ENCODE measurements around the gene FBL. TPM values are rescaled to one million over a fixed set of nuclear protein-coding genes. Genes with fewer than 3 reads are reported as not detected.

FBL gene
- total RNA-seq, 1 donor from 2014 or later = 295 TPM

GRCh38 chr19:39807846-39808364 is 38.3 kb downstream of the FBL start:
- no peak for DNase-seq (ENCODE audit: low spot score in 2 of 2)
- FAIRE-seq = no peak

- DNase-seq (ENCODE audit: low spot score in 2 of 2) = no peak
Observed at GRCh38 chr19:39805104-39805503, 41.1 kb downstream of the FBL start.

DNA sequence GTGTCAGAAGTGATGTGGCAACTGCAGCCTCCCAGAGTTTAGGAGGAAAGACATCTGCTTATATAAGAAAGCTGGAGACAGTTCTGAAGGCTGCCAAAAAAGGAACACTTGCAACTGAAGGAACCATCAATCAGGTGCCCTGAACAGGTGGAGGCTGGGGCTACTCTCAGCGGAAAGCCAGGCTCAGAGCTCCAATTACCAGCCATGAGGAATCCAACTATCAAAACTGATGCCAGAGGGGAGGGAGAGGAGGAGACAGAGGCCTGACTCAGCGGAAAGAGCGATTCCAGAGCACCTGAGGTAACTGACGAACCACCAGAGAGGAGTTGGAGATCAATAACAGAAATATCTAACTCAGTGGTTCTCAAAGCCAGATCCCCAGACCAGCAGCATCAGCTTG is 43.2 kb downstream of the FBL start:
- FAIRE-seq = no peak
- DNase-seq (ENCODE audit: low spot score in 2 of 2) = no peak

More at GRCh38 chr19:39805104-39805503, 41.1 kb downstream of the FBL start:
- FAIRE-seq = no peak

DNA sequence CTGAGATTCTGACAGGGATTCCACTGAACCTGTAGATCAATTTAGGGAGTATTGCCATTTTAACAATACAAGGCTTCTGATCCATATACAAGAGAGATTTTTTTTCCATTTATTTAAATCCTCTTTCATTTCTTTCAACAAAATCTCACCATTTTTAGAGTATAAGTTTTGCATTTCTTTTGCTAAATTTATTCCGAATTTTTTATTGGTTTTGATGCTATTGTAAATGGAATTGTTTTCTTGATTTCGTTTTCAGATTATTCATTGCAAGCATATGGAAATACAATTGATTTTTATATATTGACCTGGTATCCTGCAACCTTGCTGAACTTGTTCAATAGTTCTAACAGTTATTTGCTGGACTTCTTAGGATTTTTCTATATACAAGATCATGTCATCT is 49.1 kb downstream of the FBL start:
- DNase-seq (ENCODE audit: low spot score in 2 of 2) (no peak), FAIRE-seq (no peak)

DNA sequence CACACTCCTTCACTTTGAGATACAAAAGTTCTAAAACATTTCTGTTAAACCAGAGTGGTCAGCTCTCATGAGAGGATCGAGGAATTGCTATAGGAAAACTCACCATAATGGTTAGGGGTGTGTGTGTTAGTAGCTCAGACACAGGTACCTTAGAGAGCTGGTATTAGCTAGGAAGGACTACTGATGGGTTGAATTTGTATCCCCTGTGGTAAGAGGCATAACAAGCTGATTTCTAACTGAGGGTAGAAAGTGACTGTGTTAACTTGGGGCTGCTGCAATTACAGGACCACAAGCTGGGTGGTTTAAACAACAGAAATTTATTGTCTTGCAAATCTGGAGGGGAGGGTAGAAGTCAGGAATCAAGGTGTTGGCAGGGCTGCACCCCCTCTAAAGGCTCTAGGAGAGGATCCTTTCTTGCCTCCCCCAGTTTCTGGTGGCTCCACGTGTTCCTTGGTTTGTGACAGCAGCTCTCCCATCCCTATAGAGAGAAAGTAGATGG is 50.1 kb downstream of the FBL start:
- DNase-seq (ENCODE audit: low spot score in 2 of 2) (no peak), FAIRE-seq (no peak)

DNA sequence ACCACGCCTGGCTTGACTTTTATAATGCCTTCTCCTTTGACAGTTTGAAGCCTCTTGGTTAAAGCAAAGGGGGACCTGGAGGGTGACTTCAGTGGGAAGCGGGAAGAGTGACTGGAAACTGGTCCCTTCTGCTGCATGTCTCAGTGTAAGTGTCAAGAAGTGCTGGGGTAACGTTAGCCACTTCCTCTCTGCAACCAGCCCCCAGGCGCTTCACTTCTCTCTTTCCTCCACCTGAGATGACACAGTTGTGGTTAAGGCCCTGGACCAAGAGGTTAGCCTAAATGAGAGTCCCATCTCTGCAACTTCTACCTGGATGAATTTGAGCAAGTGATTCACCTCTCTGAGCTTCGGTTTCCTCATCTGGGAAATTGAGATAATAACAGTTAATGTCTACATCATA is 51.2 kb downstream of the FBL start:
- DNase-seq (ENCODE audit: low spot score in 2 of 2) (no peak), FAIRE-seq (no peak)

DNA sequence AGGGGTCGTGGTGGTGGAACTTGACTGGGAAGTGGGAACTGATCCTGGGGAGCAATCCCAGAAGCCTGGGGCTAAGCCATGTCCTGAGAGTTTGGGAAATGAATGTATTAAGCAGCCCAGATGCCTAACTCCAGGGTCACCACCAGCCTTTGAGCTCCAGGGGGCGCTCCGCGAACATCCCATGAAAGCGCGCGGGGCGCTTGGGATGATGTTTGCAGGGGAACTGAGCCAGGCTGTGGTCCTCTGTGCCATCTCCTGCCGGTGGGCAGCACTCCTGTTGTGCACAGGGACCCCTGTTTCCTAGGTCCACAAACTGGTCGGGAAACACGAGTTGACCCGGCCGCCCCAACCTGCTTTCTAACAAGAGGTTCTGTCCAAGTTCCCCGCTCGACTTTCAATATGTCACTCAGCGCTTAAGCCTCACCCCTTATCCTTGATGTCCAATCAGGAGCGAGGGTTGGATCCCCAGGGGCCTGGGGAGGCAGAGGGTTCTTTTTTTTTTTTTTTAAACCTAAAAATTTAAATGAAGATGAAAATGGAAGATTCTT is 53.1 kb downstream of the FBL start:
- FAIRE-seq (no peak), DNase-seq (ENCODE audit: low spot score in 2 of 2) (peak; percentile 23 to 56)

- no peak for FAIRE-seq
- DNase-seq (ENCODE audit: low spot score in 2 of 2) = no peak
Observed at GRCh38 chr19:39788244-39788643, 57.9 kb downstream of the FBL start.

Small RNAs within 50 kb of the gene (small RNA-seq; reads per million reads assigned to genes)
- not detected for gene MIR6719

Other genes with a start within 250 kb of the FBL start
- gene LGALS13, start 243.9 kb downstream of the FBL start, total RNA-seq = 0.82 TPM
- not detected for gene LGALS16, start 190.5 kb downstream of the FBL start, total RNA-seq
- gene LGALS14, start 141.9 kb downstream of the FBL start, total RNA-seq = not detected
- gene CLC, start 108.3 kb downstream of the FBL start, total RNA-seq = not detected
- gene LEUTX, start 67.5 kb downstream of the FBL start, total RNA-seq = not detected
- gene DYRK1B, start 12.2 kb downstream of the FBL start, total RNA-seq = 15.5 TPM
- 0.82 TPM for gene FCGBP, start 88.3 kb upstream of the FBL start, total RNA-seq
- 99.9 TPM for gene PSMC4, start 124.8 kb upstream of the FBL start, total RNA-seq
- gene ZNF546, start 150.7 kb upstream of the FBL start, total RNA-seq = 15.9 TPM
- gene ZNF780B, start 209.9 kb upstream of the FBL start, total RNA-seq = 35.5 TPM
- 29.8 TPM for gene ZNF780A, start 244.6 kb upstream of the FBL start, total RNA-seq